EH (cell line): ENCODE results near the gene C1QTNF6.

Experiments
- DNase-seq: peaks from one replicate; pipeline ENCODE4 v3.0.0-alpha.2; 2015; ENCODE audit warnings: low read depth

Gene C1QTNF6

GRCh38 chr22:37223965-37224551 is 36.0 kb upstream of the C1QTNF6 start:
- no peak for DNase-seq

DNA sequence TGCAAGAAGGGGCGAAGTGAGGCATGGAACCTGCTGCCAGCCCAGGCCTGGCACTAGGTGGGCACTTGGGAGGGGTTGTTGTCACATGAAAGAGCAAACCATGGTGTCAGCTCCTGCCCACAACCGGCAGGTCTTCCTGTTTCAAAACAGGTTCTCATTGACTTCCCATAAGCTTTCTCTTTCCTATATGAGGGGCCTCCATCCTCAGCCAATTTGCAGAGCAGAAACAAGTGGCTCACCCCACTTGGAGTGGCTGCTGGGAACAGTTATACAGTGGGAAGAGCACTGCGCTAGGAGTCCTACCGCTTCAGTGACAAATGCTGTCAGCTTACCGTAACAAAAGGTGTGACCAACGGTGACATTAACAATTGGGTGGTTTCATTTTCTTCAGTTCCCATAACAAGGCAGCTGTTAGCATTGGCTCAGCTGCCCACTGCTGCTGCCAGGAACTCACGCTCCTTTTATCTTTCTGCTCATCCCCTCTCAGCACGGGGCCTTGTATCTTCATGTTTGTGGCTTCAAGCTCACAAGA is 34.5 kb upstream of the C1QTNF6 start:
- DNase-seq = no peak

DNA sequence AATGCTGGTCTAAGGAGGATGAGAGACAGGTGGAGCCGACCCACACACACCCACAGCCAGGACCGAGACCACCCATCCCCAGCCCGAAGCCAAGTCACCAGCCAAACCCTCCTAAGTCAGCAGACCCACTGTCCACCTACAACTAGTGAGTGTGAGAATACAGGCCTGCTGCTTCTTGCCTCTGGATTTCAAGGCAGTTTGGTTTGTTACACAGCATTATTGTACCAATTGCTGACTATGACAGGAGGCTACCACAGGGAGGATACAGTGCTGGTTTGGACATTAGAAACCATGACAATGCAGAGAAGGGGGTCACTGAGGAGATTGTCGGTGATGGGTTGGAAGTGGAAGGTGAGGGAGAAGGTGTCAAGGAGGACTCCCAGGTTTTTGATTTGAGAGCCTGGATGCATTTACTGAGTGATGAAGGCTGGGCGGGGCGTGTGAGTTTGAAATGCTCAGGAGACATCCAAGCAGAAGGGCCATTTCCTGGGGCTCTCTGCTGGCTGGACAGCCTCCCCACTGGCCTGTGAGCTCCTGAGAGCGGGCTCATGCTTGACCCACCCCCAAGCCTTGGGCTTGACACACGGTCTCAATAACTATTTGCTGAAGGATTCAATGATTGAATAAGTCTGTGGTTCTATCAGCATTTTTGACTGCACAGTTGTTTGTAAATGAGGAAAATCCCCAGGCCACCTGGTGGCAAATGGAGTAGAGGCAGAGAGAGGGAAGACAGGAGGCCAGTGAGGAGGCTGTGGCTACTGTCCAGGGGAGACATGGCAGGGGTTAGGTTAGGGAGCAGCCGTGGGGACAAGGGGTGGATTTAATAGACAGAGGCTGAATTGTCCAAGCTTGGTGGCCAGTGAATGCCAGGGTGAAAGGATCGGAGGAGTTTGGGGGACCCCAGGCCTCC is 33.6 kb upstream of the C1QTNF6 start:
- DNase-seq = no peak

DNA sequence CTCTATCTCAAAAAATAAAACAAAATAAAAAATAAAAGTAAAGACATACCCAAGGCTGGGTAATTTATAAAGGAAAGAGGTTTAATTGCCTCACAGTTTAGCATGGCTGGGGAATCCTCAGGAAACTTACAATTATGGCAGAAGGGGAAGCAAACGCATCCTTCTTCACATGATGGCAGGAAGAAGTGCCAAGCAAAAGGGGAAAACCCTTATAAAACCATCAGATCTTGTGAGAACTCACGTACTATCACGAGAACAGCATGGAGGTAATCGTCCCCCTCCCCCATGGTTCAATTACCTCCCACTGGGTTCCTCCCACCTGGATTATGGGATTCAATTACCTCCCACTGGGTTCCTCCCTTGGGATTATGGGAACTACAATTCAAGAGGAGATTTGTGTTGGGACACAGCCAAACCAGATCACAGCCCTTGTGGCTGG is 32.5 kb upstream of the C1QTNF6 start:
- no peak for DNase-seq

DNA sequence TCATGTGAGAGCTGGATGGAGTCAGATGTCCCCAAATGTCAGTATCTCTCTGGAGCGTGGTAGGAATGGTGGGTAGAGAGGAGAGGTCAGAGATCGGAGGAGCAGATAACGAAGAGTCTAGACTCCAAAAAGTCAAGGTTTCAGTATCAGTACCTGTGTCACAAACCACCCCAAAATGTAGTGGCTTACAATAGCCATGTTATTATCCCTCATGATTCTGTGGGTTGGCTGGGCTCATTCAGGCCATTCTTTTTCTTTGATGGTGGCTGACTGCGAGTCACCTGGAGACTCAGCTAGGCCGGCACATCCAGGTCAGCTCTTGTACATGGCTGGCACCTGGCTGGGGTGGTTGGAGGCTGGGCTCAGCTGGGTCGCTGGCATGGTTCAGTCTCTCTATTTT is 31.5 kb upstream of the C1QTNF6 start:
- DNase-seq = no peak

DNA sequence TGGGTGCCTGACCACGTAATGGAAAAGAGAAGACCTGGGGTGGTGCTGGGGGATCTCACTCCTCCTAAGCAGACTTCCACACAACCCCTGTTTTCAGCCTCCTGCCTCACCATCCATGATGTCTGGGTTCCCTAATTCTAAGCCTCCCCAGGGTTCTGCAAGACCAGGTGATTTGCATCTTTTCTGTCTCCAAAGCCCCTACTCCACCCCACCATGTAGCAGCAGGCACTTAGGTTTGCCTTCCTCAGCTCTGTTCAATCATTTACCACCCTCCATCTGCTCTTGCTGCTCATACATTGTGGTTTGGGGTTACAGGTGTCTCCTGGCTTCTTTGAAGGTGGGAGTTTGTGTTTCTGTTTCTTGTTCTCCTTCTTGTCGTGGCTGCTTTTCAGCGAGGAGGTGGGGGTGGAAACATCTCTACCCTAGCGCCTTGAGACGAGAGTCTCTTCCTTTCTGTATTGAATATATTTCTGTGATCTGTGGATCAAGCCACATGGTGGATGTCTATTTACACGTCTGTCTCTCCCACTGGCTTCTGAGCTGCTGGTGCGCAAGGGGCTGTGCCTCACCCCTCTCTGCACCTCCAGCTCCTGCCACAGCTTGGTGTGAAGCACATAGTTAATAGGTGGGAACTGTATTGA is 30.8 kb upstream of the C1QTNF6 start:
- no peak for DNase-seq

DNA sequence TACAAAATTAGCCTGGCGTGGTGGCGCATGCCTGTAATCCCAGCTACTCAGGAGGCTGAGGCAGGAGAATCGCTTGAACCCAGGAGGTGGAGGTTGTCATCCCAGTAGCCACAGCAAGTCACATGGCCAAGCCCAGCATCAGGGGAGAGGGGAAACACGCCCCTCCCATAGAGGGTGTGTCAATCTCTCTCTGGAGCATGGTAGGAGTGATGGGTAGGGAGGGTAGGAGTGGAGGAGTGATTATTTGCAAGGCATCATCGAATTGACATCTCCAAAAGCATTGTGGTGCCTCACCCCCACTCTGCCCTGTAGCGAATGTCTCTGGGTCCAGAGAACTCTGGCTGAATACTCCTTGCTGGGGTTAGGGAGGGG is 30.3 kb upstream of the C1QTNF6 start:
- no peak for DNase-seq

- no peak for DNase-seq
These were observed 27.8 kb upstream of the C1QTNF6 start for GRCh38 chr22:37215890-37216289.

GRCh38 chr22:37214731-37215030 is 26.6 kb upstream of the C1QTNF6 start:
- no peak for DNase-seq

DNA sequence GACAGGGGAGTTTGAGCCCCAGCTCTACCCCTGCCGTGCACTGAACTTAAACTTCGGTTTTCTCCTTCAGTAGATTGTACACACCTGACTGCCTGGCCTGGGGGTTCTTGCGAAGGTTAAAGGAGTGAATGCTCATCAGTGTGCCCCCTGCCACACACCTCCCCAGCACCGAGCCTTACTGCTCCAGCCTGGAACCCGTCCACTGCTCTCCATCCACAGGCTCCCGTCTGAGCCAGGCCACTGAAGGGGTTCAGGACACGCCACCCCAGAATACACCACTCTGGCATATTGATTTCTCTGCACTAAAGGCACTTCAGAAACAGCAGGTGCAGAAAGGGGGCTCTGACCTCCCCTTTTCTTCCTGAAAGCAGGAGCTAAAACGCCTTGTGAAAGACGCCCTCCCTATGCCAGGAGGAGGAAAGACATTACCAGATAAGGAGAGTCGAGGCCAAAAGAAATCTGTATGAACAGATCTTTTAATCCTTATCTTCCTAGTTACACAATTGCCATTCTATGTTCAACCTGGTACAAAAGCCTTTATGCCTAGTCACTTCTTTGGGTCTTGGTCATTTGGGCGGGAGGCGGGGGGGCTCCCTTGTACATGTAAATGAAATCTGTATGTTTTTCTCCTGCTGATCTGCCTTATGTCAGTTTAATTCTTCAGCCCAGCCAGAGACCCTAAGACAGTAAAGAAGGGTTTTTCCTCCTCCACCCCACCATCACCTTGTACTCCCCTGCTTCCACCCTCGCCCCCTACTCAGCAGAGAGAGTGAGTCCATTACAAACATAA is 26.1 kb upstream of the C1QTNF6 start:
- no peak for DNase-seq

GRCh38 chr22:37213218-37213855 is 25.3 kb upstream of the C1QTNF6 start:
- no peak for DNase-seq

- DNase-seq = peak; percentile 25
These were observed 24.3 kb upstream of the C1QTNF6 start, which contains the start of gene SSTR3 for GRCh38 chr22:37212174-37212906. Gene SSTR3, minus strand, starts transcription at chr22:37212477. Its CDS starts 4,674 bp downstream, at chr22:37207803.

DNA sequence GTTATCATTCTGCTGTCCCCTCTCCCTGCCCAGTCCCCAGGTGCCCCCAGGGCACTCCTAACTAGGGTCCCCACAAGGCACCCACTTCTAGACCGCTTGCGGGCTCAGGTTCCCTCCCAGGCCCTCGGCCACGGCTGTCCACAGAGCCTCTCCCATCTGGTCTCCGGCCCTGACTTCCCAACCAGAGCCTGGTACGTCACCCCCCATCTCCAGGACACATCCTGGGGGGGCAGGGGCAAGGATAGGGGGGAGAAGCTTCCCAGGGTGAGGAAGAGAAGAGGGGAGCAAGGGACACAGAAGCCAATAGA is 23.8 kb upstream of the C1QTNF6 start:
- no peak for DNase-seq

DNA sequence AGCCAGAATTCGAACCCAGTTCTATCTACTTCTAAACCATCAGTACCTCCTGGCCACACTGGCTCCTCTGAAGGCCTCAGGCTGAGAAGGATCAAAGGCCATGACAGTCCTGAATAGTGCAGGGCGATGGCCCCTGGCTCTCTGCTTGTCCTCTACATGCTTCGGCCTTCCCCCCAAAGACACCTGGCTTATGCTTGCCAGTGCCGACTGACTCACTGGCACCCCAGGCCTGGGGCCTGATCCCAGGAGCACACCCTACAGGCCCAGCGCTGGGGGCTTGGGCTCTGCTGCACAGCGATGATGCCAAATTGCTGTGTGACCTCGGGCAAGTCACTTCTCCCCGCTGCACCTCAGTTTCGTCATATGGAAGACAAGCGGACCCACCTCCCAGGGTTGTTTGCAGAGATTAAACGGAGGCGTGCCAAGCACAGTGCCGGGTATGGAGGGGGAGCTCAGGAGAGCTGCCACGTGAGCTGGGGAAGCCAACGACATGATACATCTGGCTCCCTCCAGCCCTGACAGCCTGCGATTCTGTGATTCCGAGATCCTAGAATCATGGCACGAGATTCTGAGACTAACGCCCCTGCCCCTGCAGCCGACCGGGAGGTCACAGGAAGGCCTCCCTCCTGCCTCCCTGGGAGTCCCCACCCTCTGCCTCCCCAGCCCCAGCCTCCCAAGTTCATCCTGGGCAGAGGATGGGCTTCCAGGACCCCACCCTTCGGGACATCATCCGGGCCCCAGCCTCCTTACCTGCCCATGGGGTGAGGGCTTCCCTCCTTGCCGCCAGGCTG is 23.2 kb upstream of the C1QTNF6 start:
- no peak for DNase-seq

- DNase-seq = no peak
These were observed 22.2 kb upstream of the C1QTNF6 start for GRCh38 chr22:37210041-37210803.

- no peak for DNase-seq
These were observed 21.2 kb upstream of the C1QTNF6 start for GRCh38 chr22:37209140-37209845.

DNA sequence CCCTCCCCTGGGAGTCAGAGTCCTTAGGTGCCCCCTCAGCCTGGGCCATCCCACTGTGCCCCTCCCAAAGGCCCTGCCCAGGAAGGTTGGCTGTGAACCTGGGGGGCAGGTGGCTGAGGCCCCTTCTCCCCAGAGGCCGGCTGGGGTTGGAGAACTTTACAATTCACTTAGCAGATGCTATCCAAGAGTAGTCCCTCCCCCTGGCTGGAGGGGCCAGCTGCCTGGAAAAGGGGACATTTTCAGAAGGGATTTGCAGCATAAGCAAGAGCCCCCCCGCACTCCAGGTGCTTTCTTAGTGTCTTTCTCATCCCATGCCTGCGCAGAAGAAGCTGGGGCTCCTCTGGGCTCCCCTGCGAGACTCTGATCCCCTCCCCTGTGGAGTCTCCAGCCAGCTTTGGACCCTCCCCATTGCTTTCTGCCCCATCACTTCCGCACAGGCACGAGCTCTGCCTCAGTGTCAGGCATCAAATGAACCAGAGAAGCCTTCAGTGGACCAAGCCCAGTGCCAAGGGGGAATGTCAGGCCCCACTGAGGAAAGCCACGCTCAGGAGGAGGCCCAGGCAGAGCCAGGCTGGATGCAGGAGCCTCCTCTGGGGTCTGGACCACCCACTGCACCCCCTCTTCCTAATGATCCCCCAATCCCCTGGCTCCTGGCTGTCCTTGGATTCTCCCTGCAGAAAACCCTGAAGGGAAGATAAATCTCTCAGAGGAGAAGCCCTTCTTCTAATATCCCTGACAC is 20.5 kb upstream of the C1QTNF6 start:
- DNase-seq = no peak

GRCh38 chr22:37207981-37208380 is 19.9 kb upstream of the C1QTNF6 start:
- DNase-seq = no peak
